SK-N-MC (cell line): ENCODE results near the gene C1QTNF5.

Experiments used
- FOXP2 ChIP-seq: optimal IDR thresholded peaks from 2 replicates; pipeline ENCODE3; 2011; ENCODE audit warnings: mild to moderate bottlenecking, moderate library complexity; ENCODE audit not compliant: insufficient read depth; ENCODE audit errors: extremely low read length, control extremely low read depth
- POLR2AphosphoS5 ChIP-seq: IDR thresholded peaks from 2 replicates; pipeline ENCODE4 v1.6.1; 2012; ENCODE audit warnings: mild to moderate bottlenecking, low read depth, low read length, borderline replicate concordance

DNA sequence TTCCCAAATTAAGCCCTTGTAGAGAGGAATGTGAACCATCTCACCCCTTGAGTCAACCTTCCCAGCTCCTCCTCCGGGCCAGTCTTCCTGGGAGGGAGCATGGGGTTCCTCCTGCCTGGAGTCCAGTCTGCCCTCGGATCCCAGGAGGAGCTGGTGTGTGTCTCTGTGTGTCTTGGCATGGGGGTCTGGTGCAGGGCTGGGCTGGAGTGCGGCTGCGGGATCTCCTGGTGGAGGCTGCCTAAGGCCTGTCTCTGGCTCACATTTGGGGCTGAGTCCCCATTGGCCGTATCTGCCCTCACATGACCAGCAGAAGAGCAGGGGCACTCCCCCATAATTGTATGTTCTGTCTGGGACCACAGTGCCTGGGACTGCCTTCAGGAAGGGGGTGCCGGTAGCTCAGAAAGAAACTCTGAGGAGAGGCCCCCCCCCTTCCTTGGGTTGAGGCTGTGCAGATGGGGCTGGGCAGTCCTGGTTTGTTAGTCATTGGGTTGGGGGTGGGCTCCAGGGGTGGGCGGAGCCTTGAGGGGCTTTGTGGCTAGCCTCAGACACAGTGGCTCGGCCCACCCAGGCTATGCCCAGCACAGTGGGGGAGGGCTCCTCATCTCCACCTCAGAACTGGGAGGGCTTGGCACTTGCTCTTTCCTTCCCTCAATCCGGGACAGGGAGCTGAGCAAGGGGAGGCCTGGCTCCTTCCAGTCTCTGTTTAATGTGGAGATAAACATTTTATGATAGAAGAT lies 2.9 kb downstream of the C1QTNF5 start:
- no peak for TF ChIP-seq POLR2AphosphoS5
- no peak for TF ChIP-seq FOXP2
